ENCODE results near the gene HLA-DMA. TPM values are rescaled to one million over a fixed set of nuclear protein-coding genes. Genes with fewer than 3 reads are reported as not detected.
A peak's percentile ranks its signal among the peaks of the same experiment; 100 is the strongest.

The HLA-DMA gene
- total RNA-seq, 3 donors from 2014 or later, result 12.4 to 48.5 (median 27.7) TPM

DNA sequence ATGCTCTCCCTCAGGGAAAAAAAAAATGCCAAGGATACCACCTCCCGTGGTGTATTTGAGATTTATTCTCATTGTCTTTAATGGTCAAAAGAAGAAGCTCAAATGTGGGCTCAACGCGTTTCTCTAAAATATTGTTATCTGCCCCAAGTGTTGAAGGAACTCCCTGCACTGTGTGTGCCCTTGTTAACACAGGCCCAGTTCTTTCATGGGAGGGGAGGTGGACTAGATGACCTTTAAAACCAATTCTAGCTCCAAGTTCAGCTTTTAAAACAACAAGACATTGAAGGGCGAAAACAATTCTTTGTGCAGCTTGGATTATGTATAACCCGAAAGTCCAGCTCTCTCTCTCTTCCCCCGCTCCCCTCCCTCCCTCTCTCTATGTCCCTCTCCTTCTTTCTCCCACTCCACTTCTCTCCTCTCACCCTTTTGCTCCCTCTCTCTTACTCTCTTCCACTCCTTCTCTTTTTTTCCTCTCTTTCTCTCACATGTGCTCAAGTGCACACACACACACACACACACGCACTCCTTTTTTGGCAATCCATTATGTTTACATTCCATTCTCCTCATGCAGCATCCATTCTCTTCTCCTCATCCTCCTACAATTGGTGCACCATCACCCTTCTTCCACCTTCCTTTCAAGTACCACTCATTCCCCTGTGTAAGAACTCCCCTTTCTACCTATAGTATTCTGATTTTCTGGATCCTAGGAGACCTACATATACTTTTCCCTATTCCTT lies 20.6 kb downstream of the HLA-DMA start:
- Histone ChIP-seq H3K36me3 (ENCODE audit: low read depth) (no peaks in the 10 kb centered on the region), H3K9me3 (no peaks in the 10 kb centered on the region), H3K4me3 (no peak overlapping the region), H3K4me1 (ENCODE audit: low read depth) (no peaks in the 10 kb centered on the region)
- intact Hi-C loops (cut with DNase I, micrococcal nuclease), result loop anchor here in 1 of 2 donors (10.0 kb wide), 1 partner anchor 53 kb away; no protein-coding TSS in a partner anchor
- ATAC-seq, result no peak
- no peak for DNase-seq
- no peak for TF ChIP-seq CTCF (IDR thresholded peaks at IDR 0.05)

GRCh38 chr6:32931211-32931610 lies 21.7 kb downstream of the HLA-DMA start:
- DNase-seq, result no peak
- no peaks in the 10 kb centered on the region for H3K4me1 ChIP-seq (ENCODE audit: low read depth)
- H3K9me3 ChIP-seq, result no peaks in the 10 kb centered on the region
- ATAC-seq, result no peak
- intact Hi-C loops (cut with DNase I, micrococcal nuclease), result loop anchor here in 1 of 2 donors (10.0 kb wide), 1 partner anchor 54 kb away; no protein-coding TSS in a partner anchor
- no peak overlapping the region for H3K4me3 ChIP-seq
- no peaks in the 10 kb centered on the region for H3K36me3 ChIP-seq (ENCODE audit: low read depth)
- TF ChIP-seq CTCF (IDR thresholded peaks at IDR 0.05), result no peak

DNA sequence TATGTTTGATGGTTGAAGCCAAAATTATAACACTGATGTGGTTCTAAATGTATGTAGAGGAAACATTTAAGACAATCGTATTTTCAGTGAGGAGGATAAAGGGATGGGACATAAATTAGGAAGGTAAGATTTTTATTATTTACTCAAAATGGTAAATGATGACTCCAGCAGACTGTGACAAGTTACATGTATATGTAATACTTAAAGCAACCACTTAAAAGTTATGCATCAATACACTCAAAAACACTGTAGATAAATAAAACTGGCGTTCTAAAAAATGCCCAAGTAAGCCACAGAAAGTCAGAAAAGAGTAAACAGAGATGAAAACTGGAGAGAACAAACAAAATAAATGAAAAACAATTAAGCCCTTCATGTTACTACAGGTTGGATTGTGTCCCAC lies 30.8 kb downstream of the HLA-DMA start:
- Histone ChIP-seq H3K36me3 (ENCODE audit: low read depth) (no peaks in the 10 kb centered on the region), H3K4me3 (no peak overlapping the region), H3K4me1 (ENCODE audit: low read depth) (peaks cover 8% of the 10 kb centered on the region), H3K9me3 (no peaks in the 10 kb centered on the region)
- ATAC-seq, result no peak
- TF ChIP-seq CTCF (IDR thresholded peaks at IDR 0.05), result no peak
- intact Hi-C loops (cut with DNase I, micrococcal nuclease), result no loop called here
- no peak for DNase-seq

DNA sequence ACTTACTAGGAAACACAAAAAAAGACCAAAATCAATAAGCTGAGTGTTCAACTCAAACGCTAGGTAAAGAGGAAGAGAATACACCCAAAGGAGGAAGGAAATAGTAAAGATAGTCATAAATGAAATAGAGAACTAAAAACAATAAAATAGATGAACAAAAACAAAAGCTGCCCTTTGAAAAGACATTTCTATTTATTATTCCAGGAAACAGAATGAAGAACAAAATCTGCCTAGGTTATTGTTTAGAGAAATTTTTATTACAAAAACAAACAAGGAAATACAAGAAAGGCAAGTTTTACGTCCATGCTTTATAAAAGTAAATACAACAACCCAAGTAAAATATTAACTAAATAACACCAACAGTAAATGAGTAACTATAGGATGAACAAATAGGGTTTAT lies 32.2 kb downstream of the HLA-DMA start:
- H3K36me3 ChIP-seq (ENCODE audit: low read depth), result no peaks in the 10 kb centered on the region
- H3K4me1 ChIP-seq (ENCODE audit: low read depth), result peaks cover 8% of the 10 kb centered on the region
- DNase-seq (no peak), ATAC-seq (peak; percentile 55)
- no peaks in the 10 kb centered on the region for H3K9me3 ChIP-seq
- intact Hi-C loops (cut with DNase I, micrococcal nuclease), result no loop called here
- no peak overlapping the region for H3K4me3 ChIP-seq
- no peak for TF ChIP-seq CTCF (IDR thresholded peaks at IDR 0.05)

- TF ChIP-seq CTCF (IDR thresholded peaks at IDR 0.05), result no peak
- Histone ChIP-seq H3K4me3 (no peak overlapping the region), H3K36me3 (ENCODE audit: low read depth) (no peaks in the 10 kb centered on the region), H3K4me1 (ENCODE audit: low read depth) (no peaks in the 10 kb centered on the region), H3K9me3 (no peaks in the 10 kb centered on the region)
- intact Hi-C loops (cut with DNase I, micrococcal nuclease), result no loop called here
- ATAC-seq, result no peak
- DNase-seq, result no peak
Measured at GRCh38 chr6:32912951-32913350, 39.9 kb downstream of the HLA-DMA start.
